ENCODE data around the gene POLG2. TPM values are rescaled to one million over a fixed set of nuclear protein-coding genes. Genes with fewer than 3 reads are reported as not detected.

Gene POLG2
- polyA plus RNA-seq, 2 of the 4 experiments (the other 2 are of a cell fraction) = 26.3 to 31.3 TPM

DNA sequence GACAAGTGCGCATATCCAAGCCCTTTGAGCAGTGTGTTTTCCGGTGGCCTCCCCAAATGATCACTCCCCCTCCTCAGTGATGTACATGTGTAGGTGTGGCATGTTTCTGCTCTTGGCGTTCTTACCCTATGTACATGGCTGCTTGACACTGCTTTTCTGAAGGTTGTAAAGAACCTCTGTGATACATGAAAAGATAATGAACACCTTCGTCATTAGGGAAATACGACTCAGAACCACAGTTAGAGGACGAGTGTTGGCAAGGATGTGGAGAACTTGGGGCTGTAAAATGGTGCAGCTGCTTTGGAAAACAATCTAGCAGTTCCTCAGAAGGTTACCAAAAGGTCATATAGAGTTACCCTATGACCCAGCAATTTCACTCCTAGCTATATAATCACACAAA is 38.5 kb upstream of the POLG2 start:
- DNase-seq (ENCODE audit: low read depth in 1 of 2, low spot score in 1 of 2) (no peak), FAIRE-seq (no peak), ATAC-seq (no peak)
- no peak overlapping the region for H3K4me3 ChIP-seq
- 85% methylated on average over 6 of the region's 6 CpGs for WGBS (ENCODE audit: missing lambda C conversion rate)
- TF ChIP-seq MAZ (IDR thresholded peaks at IDR 0.05; ENCODE audit: borderline replicate concordance, low read depth, low read length) (no peak), HEYL (CRISPR knock-in tag; IDR thresholded peaks at IDR 0.05) (no peak), FOXS1 (CRISPR knock-in tag; IDR thresholded peaks at IDR 0.05) (no peak), CHD2 (IDR thresholded peaks at IDR 0.05; ENCODE audit: low read length, partially characterized antibody) (no peak), KDM1A (IDR thresholded peaks at IDR 0.05; ENCODE audit: low read depth) (no peak), JUNB (IDR thresholded peaks at IDR 0.05) (no peak), RAD21 (conservative IDR thresholded peaks at IDR 0.05 in 1 of 2, IDR thresholded peaks at IDR 0.05 in 1 of 2) (no peak), HES2 (IDR thresholded peaks at IDR 0.05) (no peak), USF2 (IDR thresholded peaks at IDR 0.05) (no peak), RNF2 (IDR thresholded peaks at IDR 0.05; ENCODE audit: borderline replicate concordance, low read depth) (no peak), MAX (IDR thresholded peaks at IDR 0.05) (no peak), RARB (CRISPR knock-in tag; IDR thresholded peaks at IDR 0.05) (no peak), EHMT2 (IDR thresholded peaks at IDR 0.05; ENCODE audit: low read depth) (no peak), ZSCAN20 (CRISPR knock-in tag; IDR thresholded peaks at IDR 0.05) (no peak), POLR2A (IDR thresholded peaks at IDR 0.05; ENCODE audit: low read length) (no peak)
- TF ChIP-seq, protein P1, sequence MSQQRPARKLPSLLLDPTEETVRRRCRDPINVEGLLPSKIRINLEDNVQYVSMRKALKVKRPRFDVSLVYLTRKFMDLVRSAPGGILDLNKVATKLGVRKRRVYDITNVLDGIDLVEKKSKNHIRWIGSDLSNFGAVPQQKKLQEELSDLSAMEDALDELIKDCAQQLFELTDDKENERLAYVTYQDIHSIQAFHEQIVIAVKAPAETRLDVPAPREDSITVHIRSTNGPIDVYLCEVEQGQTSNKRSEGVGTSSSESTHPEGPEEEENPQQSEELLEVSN (IDR thresholded peaks at IDR 0.05; ENCODE audit: borderline replicate concordance, low read depth) = no peak
- TF ChIP-seq, protein P2, sequence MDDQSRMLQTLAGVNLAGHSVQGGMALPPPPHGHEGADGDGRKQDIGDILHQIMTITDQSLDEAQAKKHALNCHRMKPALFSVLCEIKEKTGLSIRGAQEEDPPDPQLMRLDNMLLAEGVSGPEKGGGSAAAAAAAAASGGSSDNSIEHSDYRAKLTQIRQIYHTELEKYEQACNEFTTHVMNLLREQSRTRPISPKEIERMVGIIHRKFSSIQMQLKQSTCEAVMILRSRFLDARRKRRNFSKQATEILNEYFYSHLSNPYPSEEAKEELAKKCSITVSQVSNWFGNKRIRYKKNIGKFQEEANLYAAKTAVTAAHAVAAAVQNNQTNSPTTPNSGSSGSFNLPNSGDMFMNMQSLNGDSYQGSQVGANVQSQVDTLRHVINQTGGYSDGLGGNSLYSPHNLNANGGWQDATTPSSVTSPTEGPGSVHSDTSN (IDR thresholded peaks at IDR 0.05) = no peak
- TF ChIP-seq, protein P3, sequence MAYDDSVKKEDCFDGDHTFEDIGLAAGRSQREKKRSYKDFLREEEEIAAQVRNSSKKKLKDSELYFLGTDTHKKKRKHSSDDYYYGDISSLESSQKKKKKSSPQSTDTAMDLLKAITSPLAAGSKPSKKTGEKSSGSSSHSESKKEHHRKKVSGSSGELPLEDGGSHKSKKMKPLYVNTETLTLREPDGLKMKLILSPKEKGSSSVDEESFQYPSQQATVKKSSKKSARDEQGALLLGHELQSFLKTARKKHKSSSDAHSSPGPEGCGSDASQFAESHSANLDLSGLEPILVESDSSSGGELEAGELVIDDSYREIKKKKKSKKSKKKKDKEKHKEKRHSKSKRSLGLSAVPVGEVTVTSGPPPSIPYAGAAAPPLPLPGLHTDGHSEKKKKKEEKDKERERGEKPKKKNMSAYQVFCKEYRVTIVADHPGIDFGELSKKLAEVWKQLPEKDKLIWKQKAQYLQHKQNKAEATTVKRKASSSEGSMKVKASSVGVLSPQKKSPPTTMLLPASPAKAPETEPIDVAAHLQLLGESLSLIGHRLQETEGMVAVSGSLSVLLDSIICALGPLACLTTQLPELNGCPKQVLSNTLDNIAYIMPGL (CRISPR knock-in tag; IDR thresholded peaks at IDR 0.05; ENCODE audit: borderline replicate concordance) = no peak
- H3K4me2 ChIP-seq = no peak overlapping the region
- no peak overlapping the region for H3K27ac ChIP-seq
- no peaks in the 10 kb centered on the region for H3K9me3 ChIP-seq
- POLR2A ChIA-PET = interaction anchor here (0.8 kb wide), 1 partner anchor 30 kb away, joined by 3 read pairs; no protein-coding TSS in a partner anchor
- CTCF ChIA-PET = interaction anchor here (0.9 to 1.1 kb wide), 4 partner anchors 10 to 202 kb away, joined by 3 to 4 read pairs (median 4); no protein-coding TSS in a partner anchor
- H3K4me1 ChIP-seq = no peaks in the 10 kb centered on the region

DNA sequence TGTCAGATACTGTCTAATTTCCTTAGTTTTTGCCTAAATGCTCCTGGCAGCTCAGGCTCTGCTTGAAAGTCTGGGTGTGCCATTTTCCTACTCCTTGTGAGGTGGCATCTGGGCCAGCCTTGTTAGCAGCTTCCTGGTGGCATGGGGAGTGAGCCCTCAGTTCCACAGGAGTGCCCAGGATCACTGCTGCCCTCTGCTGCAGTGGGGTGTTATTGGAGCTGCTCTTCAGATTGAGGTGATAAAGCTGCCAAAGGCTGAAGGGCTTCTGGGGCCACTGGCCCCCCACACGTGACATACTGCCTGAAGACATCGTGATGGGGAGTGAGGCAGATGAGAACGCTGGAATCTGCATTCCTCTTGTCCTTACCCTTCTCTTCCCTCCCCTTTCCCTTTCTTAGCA is 37.3 kb upstream of the POLG2 start:
- no peak overlapping the region for H3K4me2 ChIP-seq
- H3K9me3 ChIP-seq = no peaks in the 10 kb centered on the region
- TF ChIP-seq USF2 (IDR thresholded peaks at IDR 0.05) = no peak
- TF ChIP-seq CTCF (IDR thresholded peaks at IDR 0.05) = peak; percentile 32
- no peak for TF ChIP-seq ESRRA (IDR thresholded peaks at IDR 0.05; ENCODE audit: borderline replicate concordance, low read length)
- TF ChIP-seq ELK1 (IDR thresholded peaks at IDR 0.05; ENCODE audit: low read depth, low read length) = no peak
- TF ChIP-seq HES2 (IDR thresholded peaks at IDR 0.05) = no peak
- 0 out of 5 replicates have a peak, but pooled peaks of 1 of the 2 experiments have one; percentile 13 for TF ChIP-seq RAD21 (conservative IDR thresholded peaks at IDR 0.05 in 1 of 2, IDR thresholded peaks at IDR 0.05 in 1 of 2)
- ChIA-PET POLR2A (interaction anchor here (1.5 to 1.9 kb wide), 2 partner anchors 9 to 29 kb away, joined by 3 to 7 read pairs; partner anchors contain the start of gene DDX5), CTCF (interaction anchor here (0.6 to 1.9 kb wide), 11 partner anchors 10 to 69 kb away, joined by 3 to 6 read pairs (median 3); partner anchors contain the start of genes CEP95 and DDX5)
- H3K4me3 ChIP-seq = no peak overlapping the region
- peak; percentile 62 to 65 for ATAC-seq
- FAIRE-seq = no peak
- WGBS (ENCODE audit: missing lambda C conversion rate) = 89% methylated on average over 3 of the region's 3 CpGs
- H3K27ac ChIP-seq = no peak overlapping the region
- no peaks in the 10 kb centered on the region for H3K4me1 ChIP-seq
- peak; percentile 25 to 45 for DNase-seq (ENCODE audit: low read depth in 1 of 2, low spot score in 1 of 2)
